Medulla oblongata (tissue), 1 donor: ENCODE data around the gene TTC21A.

Experiments used
- DNase-seq: peaks from one replicate; pipeline ENCODE4 v3.0.0-alpha.2; 2015; ENCODE audit errors: extremely low spot score

Gene TTC21A

GRCh38 chr3:39180546-39181346, 73.3 kb downstream of the TTC21A start:
- peak; percentile 77 for DNase-seq

- DNase-seq: no peak
Observed at GRCh38 chr3:39181408-39182335, 74.2 kb downstream of the TTC21A start.

GRCh38 chr3:39183211-39184080, 76.0 kb downstream of the TTC21A start:
- no peak for DNase-seq

- no peak for DNase-seq
Observed at GRCh38 chr3:39184081-39184967, 76.8 kb downstream of the TTC21A start.

- no peak for DNase-seq
Observed at GRCh38 chr3:39184968-39185285, 77.4 kb downstream of the TTC21A start.

GRCh38 chr3:39185326-39185958, 78.0 kb downstream of the TTC21A start:
- DNase-seq: no peak

- no peak for DNase-seq
Observed at GRCh38 chr3:39185959-39186691, 78.6 kb downstream of the TTC21A start.

- DNase-seq: no peak
Observed at GRCh38 chr3:39186692-39187151, 79.2 kb downstream of the TTC21A start.

GRCh38 chr3:39187372-39188155, 80.1 kb downstream of the TTC21A start:
- no peak for DNase-seq
